Memory B cell (primary cell): ENCODE results near the gene NFAM1.

Source experiments
- ATAC-seq: fragments of 150-1000 bp; cut with Tn5 transposase; 2 replicates; pipeline ENCODE4 v1.10.0; 2021; ENCODE audit warnings: low read depth, mild to moderate bottlenecking, moderate library complexity
- DNase-seq, 2 donors: peaks; one replicate each; pipeline ENCODE4 v3.0.0; 2022; ENCODE audit warnings: low spot score in 2 of 2
- H3K27ac Mint-ChIP-seq: one replicate; pipeline ENCODE4 v1.8.0; 2022; ENCODE audit warnings: mild to moderate bottlenecking, moderate library complexity, mixed read lengths
- H3K27me3 Mint-ChIP-seq: one replicate; pipeline ENCODE4 v1.8.0; 2022; ENCODE audit warnings: mixed read lengths
- H3K36me3 Mint-ChIP-seq: one replicate; pipeline ENCODE4 v1.8.0; 2022; ENCODE audit warnings: mild to moderate bottlenecking, mixed read lengths
- H3K4me1 Mint-ChIP-seq: one replicate; pipeline ENCODE4 v1.8.0; 2022; ENCODE audit warnings: mixed read lengths
- H3K4me3 Mint-ChIP-seq: one replicate; pipeline ENCODE4 v1.8.0; 2022; ENCODE audit warnings: mild to moderate bottlenecking, moderate library complexity, mixed read lengths
- H3K9me3 Mint-ChIP-seq: one replicate; pipeline ENCODE4 v1.8.0; 2022; ENCODE audit warnings: mixed read lengths

Gene NFAM1

DNA sequence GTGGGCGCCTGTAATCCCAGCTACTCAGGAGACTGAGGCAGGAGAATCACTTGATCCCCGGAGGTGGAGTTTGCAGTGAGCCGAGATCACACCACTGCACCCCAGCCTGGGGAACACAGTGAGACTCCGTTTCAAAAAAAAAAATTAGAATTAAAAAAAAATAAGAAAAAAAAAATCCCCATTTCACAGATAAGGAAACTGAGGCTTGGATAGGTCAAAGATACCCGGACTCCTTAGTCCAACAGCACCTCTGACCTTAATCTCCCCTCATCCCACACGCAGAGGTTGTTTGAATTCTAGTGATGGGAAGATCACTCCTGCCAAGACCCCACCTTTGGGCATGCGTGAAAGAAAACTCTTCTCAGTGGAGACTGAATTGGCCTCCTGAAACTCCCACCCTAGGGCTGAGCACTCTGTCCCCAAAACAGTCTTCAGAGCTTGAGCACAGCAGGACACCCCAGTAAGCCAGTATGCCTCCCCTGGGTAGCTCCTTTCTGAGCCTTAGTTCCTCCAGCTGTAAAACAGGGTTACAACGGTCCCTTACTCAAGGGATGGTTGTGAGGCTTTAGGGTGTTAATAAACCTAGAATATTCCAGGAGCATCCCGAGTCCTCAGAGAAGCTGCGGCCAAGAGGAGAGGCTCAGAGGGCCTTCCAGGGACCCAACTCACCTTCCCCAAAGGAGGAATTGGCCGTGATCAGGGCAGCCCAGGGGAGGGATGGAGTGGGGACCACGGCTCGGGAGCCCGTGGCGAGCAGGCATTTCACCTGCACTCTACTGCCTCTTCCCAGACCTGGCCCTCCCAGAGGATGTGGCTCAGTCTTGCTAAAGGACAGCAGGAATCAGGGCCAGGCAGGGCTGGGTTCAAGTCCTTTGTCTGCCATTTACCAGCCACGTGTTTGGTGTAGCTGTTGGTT, 73.3 kb downstream of the NFAM1 start:
- no peak overlapping the region for H3K4me3 Mint-ChIP-seq

GRCh38 chr22:42357634-42358296, 74.4 kb downstream of the NFAM1 start:
- ATAC-seq (no peak), DNase-seq (no peak)
- H3K4me1 Mint-ChIP-seq = peaks cover 8% of the 10 kb centered on the region
- no peaks in the 10 kb centered on the region for H3K9me3 Mint-ChIP-seq
- peaks cover 41% of the 10 kb centered on the region for H3K27me3 Mint-ChIP-seq
- H3K36me3 Mint-ChIP-seq = peaks cover 3% of the 10 kb centered on the region
- no peak overlapping the region for H3K27ac Mint-ChIP-seq
- H3K4me3 Mint-ChIP-seq = no peak overlapping the region

More for the DNA sequence above, 73.3 kb downstream of the NFAM1 start:
- no peaks in the 10 kb centered on the region for H3K9me3 Mint-ChIP-seq
- ATAC-seq (no peak), DNase-seq (no peak)
- H3K27me3 Mint-ChIP-seq = peaks cover 38% of the 10 kb centered on the region
- H3K36me3 Mint-ChIP-seq = peaks cover 3% of the 10 kb centered on the region
- H3K27ac Mint-ChIP-seq = no peak overlapping the region
- H3K4me1 Mint-ChIP-seq = peaks cover 8% of the 10 kb centered on the region

DNA sequence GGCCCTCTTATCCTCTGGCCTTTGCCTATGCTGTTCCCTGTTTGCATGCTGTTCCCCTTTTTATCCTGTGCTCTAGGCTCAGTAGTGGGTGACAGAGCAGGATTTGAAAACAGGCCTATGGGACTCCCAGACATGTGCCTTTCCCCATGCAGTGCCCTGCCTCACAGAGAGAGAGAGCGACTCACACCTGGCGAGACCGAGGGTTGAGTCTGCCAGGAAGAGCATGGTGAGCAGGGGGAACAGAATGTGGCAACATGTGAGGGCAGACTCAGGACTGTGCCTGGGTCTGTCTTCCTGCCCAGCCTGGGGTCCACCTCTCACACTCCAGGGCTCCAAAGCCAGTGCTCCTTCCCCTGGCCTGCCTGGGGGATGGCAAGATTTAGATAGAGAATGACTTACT, 75.0 kb downstream of the NFAM1 start:
- no peak for ATAC-seq
- peaks cover 3% of the 10 kb centered on the region for H3K36me3 Mint-ChIP-seq
- DNase-seq = no peak
- peaks cover 8% of the 10 kb centered on the region for H3K4me1 Mint-ChIP-seq
- H3K9me3 Mint-ChIP-seq = no peaks in the 10 kb centered on the region
- no peak overlapping the region for H3K27ac Mint-ChIP-seq
- no peak overlapping the region for H3K4me3 Mint-ChIP-seq
- peaks cover 39% of the 10 kb centered on the region for H3K27me3 Mint-ChIP-seq

- DNase-seq (peak in 1 of 2 donors; percentile 20), ATAC-seq (peak; percentile 86)
- Mint-ChIP-seq H3K4me1 (peaks cover 6% of the 10 kb centered on the region), H3K36me3 (peaks cover 2% of the 10 kb centered on the region), H3K27ac (peak overlapping the region; percentile 67), H3K4me3 (no peak overlapping the region), H3K9me3 (no peaks in the 10 kb centered on the region), H3K27me3 (peaks cover 38% of the 10 kb centered on the region)
Measured at GRCh38 chr22:42356533-42356932, 75.7 kb downstream of the NFAM1 start.

DNA sequence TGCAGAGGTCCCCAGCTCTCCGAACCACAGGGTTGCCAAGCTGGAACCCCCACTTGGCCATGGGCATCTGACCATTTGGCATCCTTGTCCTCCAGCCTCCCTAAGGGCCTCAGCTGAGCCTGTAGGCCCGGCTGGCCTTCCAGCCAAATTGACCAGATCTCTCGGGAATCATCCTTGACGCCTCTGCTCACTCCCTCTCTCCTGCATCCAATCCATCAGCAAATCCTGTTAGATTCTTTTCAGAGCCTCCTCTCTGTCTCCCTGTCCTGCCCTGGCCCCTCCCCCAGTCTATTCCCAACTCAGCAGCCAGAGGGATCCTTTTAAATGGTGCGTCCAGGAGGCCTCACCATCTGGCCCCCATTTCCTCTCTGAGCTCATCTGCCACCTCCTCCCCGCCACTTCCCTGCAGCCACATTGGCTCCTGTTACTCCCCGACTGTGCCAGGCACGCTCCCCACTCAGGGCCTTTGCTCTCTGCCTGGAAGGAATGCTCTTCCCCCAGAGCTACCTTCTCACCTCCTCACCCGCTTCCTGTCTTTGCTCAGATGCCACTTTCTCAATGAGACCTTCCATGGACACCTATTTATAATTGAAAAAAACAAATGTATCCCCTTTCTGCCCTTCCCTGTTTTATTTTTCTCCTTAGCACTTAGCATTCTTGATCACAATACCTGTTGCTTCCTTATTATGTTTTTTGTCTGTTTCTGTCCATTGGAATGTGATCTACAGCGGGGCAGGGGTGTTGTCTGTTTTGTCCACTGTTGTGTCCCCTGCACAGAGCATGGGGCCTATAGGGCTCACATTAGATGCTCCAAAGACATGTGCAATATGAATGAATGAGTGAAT, 78.1 kb downstream of the NFAM1 start:
- Mint-ChIP-seq H3K4me1 (peaks cover 6% of the 10 kb centered on the region), H3K36me3 (no peaks in the 10 kb centered on the region), H3K27ac (no peak overlapping the region), H3K9me3 (no peaks in the 10 kb centered on the region), H3K4me3 (no peak overlapping the region), H3K27me3 (peaks cover 35% of the 10 kb centered on the region)
- DNase-seq (no peak), ATAC-seq (no peak)

DNA sequence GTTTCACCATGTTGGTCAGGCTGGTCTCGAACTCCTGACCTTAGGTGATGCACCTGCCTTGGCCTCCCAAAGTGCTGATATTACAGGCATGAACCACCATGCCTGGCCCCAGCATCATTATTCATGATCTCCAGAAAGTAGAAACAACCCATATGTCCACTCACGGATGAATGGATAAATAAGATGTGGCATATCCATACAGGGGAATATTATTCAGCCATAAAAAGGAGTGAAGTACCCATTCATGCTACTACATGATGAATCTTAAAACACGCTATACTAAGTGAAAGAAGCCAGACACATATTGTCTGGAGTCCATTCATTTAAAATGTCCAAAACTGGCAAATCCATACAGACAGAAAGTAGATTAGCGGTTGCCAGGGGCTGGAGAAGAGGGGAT, 81.8 kb downstream of the NFAM1 start:
- DNase-seq = no peak
- H3K9me3 Mint-ChIP-seq = no peaks in the 10 kb centered on the region
- peaks cover 27% of the 10 kb centered on the region for H3K27me3 Mint-ChIP-seq
- H3K27ac Mint-ChIP-seq = no peak overlapping the region
- no peaks in the 10 kb centered on the region for H3K4me1 Mint-ChIP-seq
- no peak for ATAC-seq
- H3K36me3 Mint-ChIP-seq = no peaks in the 10 kb centered on the region
- H3K4me3 Mint-ChIP-seq = no peak overlapping the region

DNA sequence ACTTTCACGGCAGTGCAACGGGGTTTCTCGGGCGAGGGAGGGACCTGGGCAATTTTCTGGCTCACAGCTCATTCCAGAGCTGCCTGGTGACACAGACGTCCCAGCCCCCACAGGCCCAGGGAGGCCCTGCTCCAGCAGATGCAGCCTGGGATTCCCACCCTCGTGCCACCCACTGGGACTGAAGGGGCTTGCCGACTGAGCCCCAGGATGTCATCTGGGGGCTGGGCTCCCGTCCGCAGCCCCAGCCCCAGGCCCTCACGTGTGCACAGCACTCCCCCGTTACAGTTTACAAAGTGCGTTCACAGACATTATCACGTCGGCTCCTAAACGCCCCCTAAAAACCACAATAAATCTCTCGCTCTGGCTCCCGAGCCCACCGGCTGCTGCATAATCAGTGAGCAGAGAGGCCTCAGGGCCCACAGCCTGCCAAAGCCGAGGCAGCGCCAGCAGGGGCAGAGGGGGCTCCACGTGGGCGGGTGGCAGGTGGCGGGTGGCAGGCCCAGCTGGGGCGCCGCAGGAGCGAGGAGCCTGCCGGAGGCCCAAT, 84.8 kb downstream of the NFAM1 start:
- H3K4me3 Mint-ChIP-seq = no peak overlapping the region
- no peak for ATAC-seq
- DNase-seq = no peak
- H3K27ac Mint-ChIP-seq = no peak overlapping the region
- peaks cover 22% of the 10 kb centered on the region for H3K27me3 Mint-ChIP-seq
- H3K9me3 Mint-ChIP-seq = no peaks in the 10 kb centered on the region
- peaks cover 2% of the 10 kb centered on the region for H3K4me1 Mint-ChIP-seq
- H3K36me3 Mint-ChIP-seq = no peaks in the 10 kb centered on the region

- no peak for ATAC-seq
- DNase-seq = no peak
- Mint-ChIP-seq H3K9me3 (no peaks in the 10 kb centered on the region), H3K36me3 (no peaks in the 10 kb centered on the region), H3K27ac (no peak overlapping the region), H3K27me3 (peaks cover 23% of the 10 kb centered on the region), H3K4me3 (no peak overlapping the region), H3K4me1 (peaks cover 2% of the 10 kb centered on the region)
Measured at GRCh38 chr22:42346722-42347121, 85.5 kb downstream of the NFAM1 start.

- peaks cover 6% of the 10 kb centered on the region for H3K4me1 Mint-ChIP-seq
- no peak for ATAC-seq
- no peak for DNase-seq
- no peak overlapping the region for H3K4me3 Mint-ChIP-seq
- no peaks in the 10 kb centered on the region for H3K36me3 Mint-ChIP-seq
- H3K27ac Mint-ChIP-seq = no peak overlapping the region
- no peaks in the 10 kb centered on the region for H3K9me3 Mint-ChIP-seq
- H3K27me3 Mint-ChIP-seq = peaks cover 22% of the 10 kb centered on the region
Measured at GRCh38 chr22:42345458-42345857, 86.7 kb downstream of the NFAM1 start.

DNA sequence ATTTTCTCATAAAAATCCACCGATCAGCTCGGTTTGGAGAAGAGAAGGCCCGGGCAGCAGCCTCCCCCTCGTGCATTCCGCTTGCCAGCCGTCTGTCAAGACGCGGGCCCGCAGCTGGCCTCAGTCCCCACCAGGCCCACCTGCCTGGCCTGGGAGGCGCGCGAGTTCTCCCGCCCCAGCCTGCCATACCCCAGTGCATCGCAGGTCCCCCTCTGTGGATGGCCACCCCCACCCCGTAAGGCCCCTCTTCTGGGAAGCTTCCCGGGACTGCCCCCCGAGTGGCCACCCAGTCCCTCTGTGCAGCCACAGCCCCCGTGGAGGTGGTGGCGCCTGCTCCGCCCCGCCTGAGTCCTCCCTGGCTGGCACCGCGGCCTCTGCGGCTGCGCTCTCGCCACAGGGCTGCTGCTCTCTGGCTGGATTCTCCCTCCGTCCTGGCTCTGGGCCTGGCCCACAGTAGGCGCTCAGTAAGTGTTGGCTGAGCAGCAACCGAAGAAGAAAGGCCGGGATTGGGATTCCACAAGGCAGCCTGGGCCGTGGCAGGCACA, 87.8 kb downstream of the NFAM1 start:
- Mint-ChIP-seq H3K4me1 (peaks cover 6% of the 10 kb centered on the region), H3K27ac (no peak overlapping the region), H3K36me3 (no peaks in the 10 kb centered on the region), H3K4me3 (peak overlapping the region; percentile 64), H3K27me3 (peaks cover 23% of the 10 kb centered on the region), H3K9me3 (no peaks in the 10 kb centered on the region)
- DNase-seq = no peak
- no peak for ATAC-seq

GRCh38 chr22:42343531-42344081, 88.6 kb downstream of the NFAM1 start:
- peaks cover 23% of the 10 kb centered on the region for H3K27me3 Mint-ChIP-seq
- no peak overlapping the region for H3K27ac Mint-ChIP-seq
- no peak overlapping the region for H3K4me3 Mint-ChIP-seq
- ATAC-seq (peak; percentile 53), DNase-seq (no peak)
- H3K4me1 Mint-ChIP-seq = peaks cover 6% of the 10 kb centered on the region
- H3K36me3 Mint-ChIP-seq = no peaks in the 10 kb centered on the region
- H3K9me3 Mint-ChIP-seq = no peaks in the 10 kb centered on the region

- H3K9me3 Mint-ChIP-seq = no peaks in the 10 kb centered on the region
- H3K4me1 Mint-ChIP-seq = peaks cover 6% of the 10 kb centered on the region
- H3K36me3 Mint-ChIP-seq = no peaks in the 10 kb centered on the region
- H3K27me3 Mint-ChIP-seq = peaks cover 23% of the 10 kb centered on the region
- H3K27ac Mint-ChIP-seq = no peak overlapping the region
- peak overlapping the region; percentile 70 for H3K4me3 Mint-ChIP-seq
- DNase-seq (no peak), ATAC-seq (no peak)
Measured at GRCh38 chr22:42343121-42343454, 89.1 kb downstream of the NFAM1 start.

DNA sequence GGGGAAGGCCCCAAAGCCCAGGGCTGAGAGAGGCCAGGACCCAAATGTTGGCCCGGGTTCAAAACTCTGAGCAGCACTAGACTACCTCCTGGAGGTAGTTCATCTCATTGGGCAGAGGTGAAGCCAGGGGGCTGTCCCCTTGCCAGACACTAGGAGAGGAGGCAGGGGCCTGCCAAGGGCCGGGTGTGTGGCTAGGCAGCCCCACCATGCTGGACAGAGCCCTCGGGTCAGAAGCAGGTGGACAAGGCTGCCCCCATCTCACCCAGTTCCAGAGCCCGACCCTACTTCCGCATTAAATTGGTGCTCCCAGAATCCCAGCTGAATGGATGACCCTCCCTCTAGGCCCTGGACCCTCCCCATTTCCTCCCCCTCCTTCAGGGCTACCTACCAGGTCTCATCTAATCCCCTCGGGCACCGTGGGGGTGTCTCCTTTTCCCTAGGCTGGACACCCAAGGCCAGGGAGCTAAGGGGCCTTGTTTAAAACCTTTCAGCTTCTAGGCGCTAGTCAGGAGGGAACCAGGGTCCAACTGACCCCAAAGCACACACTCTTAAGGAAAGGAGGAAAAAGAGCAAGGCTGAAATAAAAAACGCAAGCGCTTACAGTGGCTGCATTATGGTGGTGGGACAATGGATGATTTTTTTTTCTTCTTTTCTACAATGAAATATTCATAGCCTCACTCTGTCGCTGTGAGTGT, 89.6 kb downstream of the NFAM1 start:
- Mint-ChIP-seq H3K27me3 (peaks cover 23% of the 10 kb centered on the region), H3K4me3 (peak overlapping the region; percentile 70), H3K4me1 (peaks cover 6% of the 10 kb centered on the region), H3K36me3 (no peaks in the 10 kb centered on the region), H3K9me3 (no peaks in the 10 kb centered on the region), H3K27ac (no peak overlapping the region)
- ATAC-seq (no peak), DNase-seq (no peak)
